ENCODE data around the gene RSRC1. TPM values are rescaled to one million over a fixed set of nuclear protein-coding genes. Genes with fewer than 3 reads are reported as not detected.

The RSRC1 gene
- total and polyA plus RNA-seq, 2 of the 8 experiments (the other 6 are each of a cell fraction or from before 2014, with no cell fraction given): 2.0 to 27.9 TPM

DNA sequence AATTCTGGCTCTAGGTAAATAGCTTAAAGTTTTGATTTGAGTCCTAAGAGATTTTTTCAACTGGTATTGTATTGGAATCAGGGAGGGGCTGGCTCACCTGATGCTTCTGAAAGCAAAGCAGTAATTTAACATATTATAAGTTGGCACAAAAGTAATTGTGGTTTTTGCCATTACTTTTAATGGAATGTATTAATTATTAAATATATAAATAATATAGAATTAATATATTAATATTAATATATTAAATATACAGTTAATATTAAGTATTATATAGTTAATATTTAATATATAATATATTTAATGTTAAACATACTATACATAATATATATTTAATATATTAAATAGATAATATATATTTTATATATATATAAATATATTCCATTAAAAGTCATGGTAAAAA is 10.4 kb downstream of the RSRC1 start:
- Histone ChIP-seq H4K8ac (ENCODE audit: extremely low read depth, insufficient read depth, low read length) (no peak overlapping the region), H3K9ac (replicated peaks in 1 of 4; ENCODE audit: extremely low read depth in 1 of 4, low read depth in 3 of 4, low read length in 3 of 4) (no peak overlapping the region), H3K27ac (ENCODE audit: low read depth, low read length) (no peak overlapping the region), H3K79me1 (ENCODE audit: low read depth, low read length) (no peaks in the 10 kb centered on the region), H3K14ac (ENCODE audit: insufficient read length) (no peak overlapping the region), H4K5ac (ENCODE audit: insufficient read length, low read depth, low read length) (no peak overlapping the region), H2BK15ac (ENCODE audit: low read length) (no peak overlapping the region), H2BK120ac (replicated peaks; ENCODE audit: low read depth, low read length) (no peak overlapping the region), H3K79me2 (ENCODE audit: control insufficient read depth in 1 of 2, insufficient read depth in 2 of 2, low read length in 2 of 2) (peaks cover 0 to 28% of the 10 kb centered on the region in 2 experiments; a peak in 2 of 4 replicates), H3K18ac (ENCODE audit: extremely low read depth, low read length) (no peak overlapping the region), H3K4ac (replicated peaks; ENCODE audit: insufficient read length, low read depth, low read length) (no peak overlapping the region), H3K56ac (replicated peaks; ENCODE audit: insufficient read length, low read depth, low read length) (no peak overlapping the region), H3K4me2 (ENCODE audit: insufficient read depth in 1 of 2, low read depth in 2 of 2, low read length in 2 of 2) (no peak overlapping the region), H3K23me2 (ENCODE audit: low read depth, low read length) (no peaks in the 10 kb centered on the region), H4K20me1 (replicated peaks in 1 of 2; ENCODE audit: control insufficient read depth in 1 of 2, insufficient read depth in 2 of 2, low read length in 2 of 2) (no peaks in the 10 kb centered on the region), H3K36me3 (ENCODE audit: control insufficient read depth in 2 of 4, insufficient read depth in 4 of 4, low read length in 3 of 4) (no peaks in the 10 kb centered on the region; a peak in 2 of 8 replicates), H4K91ac (replicated peaks; ENCODE audit: insufficient read length, low read length) (no peak overlapping the region), H3K4me1 (replicated peaks in 1 of 4; ENCODE audit: control insufficient read depth in 3 of 4, insufficient read depth in 4 of 4, low read length in 3 of 4) (no peaks in the 10 kb centered on the region), H3K27me3 (replicated peaks in 1 of 4; ENCODE audit: control insufficient read depth in 3 of 4, extremely low read depth in 1 of 4, insufficient read depth in 3 of 4, low read length in 3 of 4) (no peaks in the 10 kb centered on the region), H3K23ac (ENCODE audit: insufficient read length) (no peak overlapping the region), H2AFZ (ENCODE audit: low read length) (no peak overlapping the region), H3K9me3 (ENCODE audit: insufficient read depth in 2 of 2, low read depth in 1 of 2, low read length in 1 of 2) (no peaks in the 10 kb centered on the region), H2BK20ac (ENCODE audit: low read length) (no peak overlapping the region), H2AK5ac (ENCODE audit: low read depth, low read length) (no peak overlapping the region), H3K4me3 (ENCODE audit: extremely low read depth in 1 of 4, insufficient read depth in 2 of 4, low read depth in 3 of 4, low read length in 4 of 4) (no peak overlapping the region), H2BK12ac (ENCODE audit: low read depth, low read length) (no peak overlapping the region), H2BK5ac (ENCODE audit: low read depth, low read length) (no peak overlapping the region)
- ChIA-PET CTCF (ENCODE audit: partially characterized antibody) (interaction anchor here (0.7 to 3.4 kb wide), 3 partner anchors 10 to 365 kb away, joined by 3 to 7 read pairs (median 6); partner anchors contain the start of gene RSRC1), POLR2A (ENCODE audit: partially characterized antibody) (no interaction called here)
- FAIRE-seq (no peak), DNase-seq (ENCODE audit: low read depth in 1 of 2, low spot score in 2 of 2) (no peak)
- no peak for TF ChIP-seq RNF2 (IDR thresholded peaks at IDR 0.05; ENCODE audit: borderline replicate concordance, low read depth, low read length, missing control alignments, poor library complexity, severe bottlenecking)
- no peak for TF ChIP-seq CHD1 (IDR thresholded peaks at IDR 0.05; ENCODE audit: low read depth, low read length)
- TF ChIP-seq NRF1 (IDR thresholded peaks at IDR 0.05; ENCODE audit: low read depth, low read length): no peak
- no peak for TF ChIP-seq TAF1 (IDR thresholded peaks at IDR 0.05; ENCODE audit: low read depth, low read length)
- TF ChIP-seq, protein P1, sequence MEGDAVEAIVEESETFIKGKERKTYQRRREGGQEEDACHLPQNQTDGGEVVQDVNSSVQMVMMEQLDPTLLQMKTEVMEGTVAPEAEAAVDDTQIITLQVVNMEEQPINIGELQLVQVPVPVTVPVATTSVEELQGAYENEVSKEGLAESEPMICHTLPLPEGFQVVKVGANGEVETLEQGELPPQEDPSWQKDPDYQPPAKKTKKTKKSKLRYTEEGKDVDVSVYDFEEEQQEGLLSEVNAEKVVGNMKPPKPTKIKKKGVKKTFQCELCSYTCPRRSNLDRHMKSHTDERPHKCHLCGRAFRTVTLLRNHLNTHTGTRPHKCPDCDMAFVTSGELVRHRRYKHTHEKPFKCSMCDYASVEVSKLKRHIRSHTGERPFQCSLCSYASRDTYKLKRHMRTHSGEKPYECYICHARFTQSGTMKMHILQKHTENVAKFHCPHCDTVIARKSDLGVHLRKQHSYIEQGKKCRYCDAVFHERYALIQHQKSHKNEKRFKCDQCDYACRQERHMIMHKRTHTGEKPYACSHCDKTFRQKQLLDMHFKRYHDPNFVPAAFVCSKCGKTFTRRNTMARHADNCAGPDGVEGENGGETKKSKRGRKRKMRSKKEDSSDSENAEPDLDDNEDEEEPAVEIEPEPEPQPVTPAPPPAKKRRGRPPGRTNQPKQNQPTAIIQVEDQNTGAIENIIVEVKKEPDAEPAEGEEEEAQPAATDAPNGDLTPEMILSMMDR (IDR thresholded peaks at IDR 0.05; ENCODE audit: control extremely low read depth in 1 of 3, insufficient read depth in 1 of 3, low read depth in 1 of 3, low read length in 3 of 3): no peak
- TF ChIP-seq, protein P2, sequence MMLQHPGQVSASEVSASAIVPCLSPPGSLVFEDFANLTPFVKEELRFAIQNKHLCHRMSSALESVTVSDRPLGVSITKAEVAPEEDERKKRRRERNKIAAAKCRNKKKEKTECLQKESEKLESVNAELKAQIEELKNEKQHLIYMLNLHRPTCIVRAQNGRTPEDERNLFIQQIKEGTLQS (IDR thresholded peaks at IDR 0.05; ENCODE audit: insufficient read depth, low read depth, low read length): no peak
- no peak for TF ChIP-seq SP2 (IDR thresholded peaks at IDR 0.05; ENCODE audit: low read length)
- no peak for TF ChIP-seq SIX5 (IDR thresholded peaks at IDR 0.05; ENCODE audit: low read depth, low read length)
- no peak for TF ChIP-seq FOSL1 (IDR thresholded peaks at IDR 0.05; ENCODE audit: insufficient read depth, low read depth, low read length)
- TF ChIP-seq POLR2A (IDR thresholded peaks at IDR 0.05; ENCODE audit: control extremely low read depth in 1 of 2, low read depth in 2 of 2, low read length in 2 of 2): no peak
- no peak for TF ChIP-seq TBP (IDR thresholded peaks at IDR 0.05; ENCODE audit: low read depth, low read length)
- no peak for TF ChIP-seq RXRA (IDR thresholded peaks at IDR 0.05; ENCODE audit: insufficient read depth, low read depth, low read length)
- TF ChIP-seq ASH2L (IDR thresholded peaks at IDR 0.05; ENCODE audit: low read length): no peak

Measured in H1 (cell line).